Measurements from ENCODE around the gene PEX16.
"Not testable (repeated sequence)": the region's sequence is repeated elsewhere in the genome, so short reads cannot be mapped to it uniquely, and the experiment has no call there.

PEX16 gene

GRCh38 chr11:45900916-45901617 lies 16.6 kb downstream of the PEX16 start:
- FAIRE-seq = no peak
- no peak for DNase-seq (ENCODE audit: insufficient read length, low spot score)

- FAIRE-seq; DNase-seq (ENCODE audit: insufficient read length, low spot score): not testable (repeated sequence)
These were observed 17.4 kb downstream of the PEX16 start for GRCh38 chr11:45900175-45900800.

GRCh38 chr11:45899448-45900174 lies 18.1 kb downstream of the PEX16 start:
- peak; percentile 83 for DNase-seq (ENCODE audit: insufficient read length, low spot score)
- no peak for FAIRE-seq

- FAIRE-seq (no peak), DNase-seq (ENCODE audit: insufficient read length, low spot score) (no peak)
These were observed 18.6 kb downstream of the PEX16 start for GRCh38 chr11:45899086-45899447.

GRCh38 chr11:45897556-45897955 lies 20.1 kb downstream of the PEX16 start:
- no peak for FAIRE-seq

GRCh38 chr11:45896422-45896984 lies 21.2 kb downstream of the PEX16 start:
- no peak for DNase-seq (ENCODE audit: insufficient read length, low spot score)
- FAIRE-seq = no peak

More at GRCh38 chr11:45897556-45897955, 20.1 kb downstream of the PEX16 start:
- DNase-seq (ENCODE audit: insufficient read length, low spot score) = no peak

- DNase-seq (ENCODE audit: insufficient read length, low spot score) (no peak), FAIRE-seq (no peak)
These were observed 22.0 kb downstream of the PEX16 start for GRCh38 chr11:45895553-45896259.

- FAIRE-seq = no peak
- DNase-seq (ENCODE audit: insufficient read length, low spot score) = no peak
These were observed 23.0 kb downstream of the PEX16 start for GRCh38 chr11:45894555-45895247.

GRCh38 chr11:45892856-45893255 lies 24.8 kb downstream of the PEX16 start:
- no peak for FAIRE-seq
- DNase-seq (ENCODE audit: insufficient read length, low spot score) = no peak

- FAIRE-seq = no peak
These were observed 26.7 kb downstream of the PEX16 start for GRCh38 chr11:45890886-45891550.

GRCh38 chr11:45889966-45890365 lies 27.7 kb downstream of the PEX16 start:
- no peak for FAIRE-seq
- no peak for DNase-seq (ENCODE audit: insufficient read length, low spot score)

More at GRCh38 chr11:45890886-45891550, 26.7 kb downstream of the PEX16 start:
- no peak for DNase-seq (ENCODE audit: insufficient read length, low spot score)

- DNase-seq (ENCODE audit: insufficient read length, low spot score) (no peak), FAIRE-seq (no peak)
These were observed 28.1 kb downstream of the PEX16 start for GRCh38 chr11:45889555-45889954.

GRCh38 chr11:45887587-45887986 lies 30.1 kb downstream of the PEX16 start:
- DNase-seq (ENCODE audit: insufficient read length, low spot score) = no peak
- FAIRE-seq = no peak

- no peak for FAIRE-seq
- no peak for DNase-seq (ENCODE audit: insufficient read length, low spot score)
These were observed 30.7 kb downstream of the PEX16 start for GRCh38 chr11:45886816-45887520.

GRCh38 chr11:45885921-45886721 lies 31.6 kb downstream of the PEX16 start:
- no peak for DNase-seq (ENCODE audit: insufficient read length, low spot score)
- FAIRE-seq = no peak

GRCh38 chr11:45885274-45885920 lies 32.3 kb downstream of the PEX16 start, which contains the start of gene MAPK8IP1:
Gene MAPK8IP1, plus strand, starts transcription at chr11:45885651. Its CDS starts 170 bp downstream, at chr11:45885821.
- FAIRE-seq (no peak), DNase-seq (ENCODE audit: insufficient read length, low spot score) (peak; percentile 86)

GRCh38 chr11:45884596-45885185 lies 33.0 kb downstream of the PEX16 start:
- no peak for DNase-seq (ENCODE audit: insufficient read length, low spot score)
- no peak for FAIRE-seq

All from GM19239 (cell line).